CD4-positive, alpha-beta T cell treated with Interleukin-2 at 100 ng/mL for 4 hours (primary cell): ENCODE data around the gene APEH.
"Not testable (repeated sequence)": the region's sequence is repeated elsewhere in the genome, so short reads cannot be mapped to it uniquely, and the experiment has no call there.

Experiments used
- DNase-seq: peaks from one replicate; pipeline ENCODE4 v3.0.0-alpha.2; 2020; ENCODE audit warnings: low spot score

APEH gene

DNA sequence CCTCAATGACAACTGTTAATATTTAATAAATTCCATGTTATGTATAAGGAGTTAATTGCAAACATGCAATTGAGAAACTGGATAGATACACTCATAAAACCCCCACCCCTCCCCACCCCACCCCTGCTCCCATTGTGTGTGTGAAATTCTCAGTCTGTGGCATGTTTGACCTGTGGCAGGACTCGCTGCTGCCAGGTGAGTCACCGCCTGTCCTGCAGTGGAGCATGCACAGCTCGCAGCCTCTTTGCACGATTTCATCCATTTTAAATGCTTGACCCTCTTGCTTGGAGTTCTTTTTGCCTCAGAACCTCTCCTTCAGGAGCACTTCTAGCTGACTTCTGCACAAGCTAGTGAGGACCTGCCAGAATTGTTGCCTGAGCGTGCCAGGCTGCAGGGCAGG lies 5.3 kb upstream of the APEH start:
- no peak for DNase-seq

DNA sequence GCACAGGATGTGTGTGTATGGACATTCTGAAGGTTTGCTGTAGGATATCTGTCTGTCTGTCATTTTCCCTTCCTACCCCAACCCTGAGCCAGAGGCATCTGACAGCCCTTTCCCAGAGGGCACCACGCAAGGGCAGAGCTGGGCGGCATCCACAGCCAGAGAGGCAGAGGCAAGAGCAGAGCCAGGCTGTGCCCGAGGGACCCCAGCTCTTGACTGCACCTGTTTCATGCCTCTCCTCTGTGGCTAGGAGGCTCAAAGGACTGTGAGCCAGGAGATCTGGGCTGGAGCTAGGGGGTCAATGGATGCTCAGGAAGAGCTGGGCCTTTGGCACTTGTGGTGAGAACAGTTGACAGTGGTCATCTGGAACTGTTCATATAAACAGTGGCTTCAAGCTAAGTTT lies 4.8 kb upstream of the APEH start:
- no peak for DNase-seq

DNA sequence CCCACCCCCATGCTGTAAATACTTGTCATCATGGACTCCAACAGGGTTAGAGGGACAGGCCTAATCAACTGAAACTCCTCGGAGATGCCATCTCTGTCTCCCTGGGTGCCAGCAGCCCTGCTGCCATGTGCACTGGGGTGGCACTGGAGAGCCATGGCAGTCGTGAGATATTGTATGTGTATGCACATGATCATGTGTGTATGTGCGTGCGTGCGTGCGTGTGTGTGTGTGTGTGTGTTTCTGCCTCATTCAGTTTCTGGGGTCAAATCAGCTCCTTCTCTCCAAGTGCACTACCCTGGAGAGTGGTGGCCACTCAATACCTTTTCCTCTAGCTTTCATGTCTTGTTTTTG lies 3.2 kb upstream of the APEH start:
- DNase-seq, result no peak

DNA sequence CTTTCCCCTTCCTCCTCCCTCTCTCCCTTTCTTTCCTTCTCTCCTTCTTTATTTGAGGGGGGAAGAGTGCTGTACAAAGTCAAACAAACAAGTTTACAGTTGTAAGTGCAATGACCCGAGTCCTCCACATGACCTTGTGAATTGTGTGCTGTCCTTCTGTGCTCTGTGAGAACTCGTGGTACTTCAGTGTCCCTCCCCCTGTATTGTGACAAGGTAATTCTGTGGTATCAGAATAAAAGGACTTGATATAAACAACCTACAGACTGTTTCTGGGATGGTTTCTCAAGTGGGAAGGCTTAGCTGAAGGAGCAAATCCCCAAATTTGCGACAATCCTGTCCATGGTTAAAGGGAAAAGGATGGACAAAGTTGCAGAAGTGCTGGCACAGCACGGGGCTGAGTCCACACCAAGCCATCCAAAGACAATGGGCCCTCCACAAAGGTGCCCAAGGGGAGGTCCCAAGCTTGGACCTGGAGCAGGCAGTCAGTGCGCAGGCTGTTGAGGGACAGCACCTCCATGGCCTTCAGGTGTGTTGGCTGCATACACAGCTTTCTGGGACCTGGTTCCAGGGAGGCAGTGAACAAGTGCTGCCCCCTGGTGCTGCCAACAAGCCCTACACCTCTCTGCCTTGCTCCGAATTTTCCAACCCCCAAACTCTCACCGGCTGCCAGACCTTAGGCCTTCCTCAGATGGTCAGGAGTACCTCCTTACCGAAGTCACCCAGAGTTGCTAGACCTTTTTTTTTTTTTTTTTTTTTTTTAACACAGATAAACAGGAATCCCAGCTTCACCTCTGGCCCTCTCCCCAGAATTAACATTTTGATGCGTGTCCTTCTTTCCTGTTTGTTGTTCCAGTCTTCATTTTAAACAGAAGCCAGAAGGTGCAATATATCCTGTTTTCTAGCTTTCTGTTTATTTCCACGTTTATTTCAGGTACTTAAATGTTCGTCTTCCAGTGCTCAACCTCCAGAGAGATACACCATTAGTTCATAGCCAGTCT lies 2.6 kb upstream of the APEH start:
- peak; percentile 76 for DNase-seq

DNA sequence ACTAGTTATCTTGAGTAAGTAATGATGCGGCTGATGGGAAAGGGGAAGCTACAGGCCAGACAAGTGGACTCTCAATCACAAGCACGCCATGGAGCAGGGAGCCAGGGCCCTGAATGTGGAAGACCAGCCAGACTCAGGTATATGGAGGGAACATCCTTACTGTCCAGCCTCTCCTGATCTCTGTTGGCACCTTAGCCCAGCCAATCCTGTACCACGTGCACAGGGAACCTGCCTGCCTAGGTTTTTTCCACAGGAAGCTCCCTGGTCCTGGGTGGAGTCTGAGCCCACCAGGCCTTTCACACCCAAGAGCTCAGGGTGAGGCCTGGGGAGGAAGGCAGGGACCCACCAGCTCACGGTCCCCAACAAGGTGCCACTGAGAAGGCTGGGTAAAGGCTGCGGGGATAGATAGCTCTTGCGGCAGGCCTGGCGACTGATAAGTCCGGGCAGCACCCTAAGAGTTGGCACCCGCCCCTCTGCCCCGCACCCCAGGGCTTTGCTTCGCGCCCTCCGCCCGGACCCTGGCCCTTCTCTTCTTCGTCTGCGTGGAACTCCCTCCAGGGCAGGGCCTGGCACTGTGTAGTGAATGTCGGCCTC lies 933 bp upstream of the APEH start:
- DNase-seq, result no peak

DNA sequence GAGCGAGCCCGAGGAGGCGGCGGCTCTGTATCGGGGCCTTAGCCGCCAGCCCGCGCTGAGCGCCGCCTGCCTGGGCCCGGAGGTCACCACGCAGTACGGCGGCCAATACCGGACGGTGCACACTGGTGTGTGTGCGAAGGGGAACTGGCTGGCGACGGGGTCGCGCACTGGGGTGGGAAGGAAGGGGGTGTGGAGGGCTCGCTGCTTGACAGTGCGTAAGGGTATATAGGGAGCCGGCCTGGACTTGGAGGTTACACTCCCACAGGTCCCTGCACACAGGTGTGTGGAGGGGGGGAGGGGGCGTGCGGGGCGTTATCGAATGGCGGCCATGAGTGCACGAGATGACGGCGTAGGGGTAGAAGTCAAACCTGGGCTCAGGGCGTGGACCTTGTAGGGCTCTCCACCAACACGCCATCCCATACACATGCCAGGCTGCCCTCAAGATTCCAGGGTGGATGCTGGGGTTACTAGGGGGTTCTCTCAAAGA lies 389 bp downstream of the APEH start:
- no peak for DNase-seq

DNA sequence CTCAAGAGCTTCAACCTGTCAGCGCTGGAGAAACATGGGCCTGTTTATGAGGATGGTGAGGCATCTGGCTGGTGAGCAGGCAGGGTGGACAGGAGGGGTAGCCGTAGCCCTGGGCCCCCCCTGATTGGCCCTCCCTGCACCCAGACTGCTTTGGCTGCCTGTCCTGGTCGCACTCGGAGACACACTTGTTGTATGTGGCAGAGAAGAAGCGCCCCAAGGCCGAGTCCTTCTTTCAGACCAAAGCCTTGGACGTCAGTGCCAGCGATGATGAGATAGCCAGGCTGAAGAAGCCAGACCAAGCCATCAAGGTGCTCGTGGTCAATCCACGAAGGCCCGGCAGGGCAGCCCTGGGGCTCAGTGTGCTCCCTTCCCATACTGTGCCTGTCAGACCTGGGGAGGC lies 1.8 kb downstream of the APEH start:
- no peak for DNase-seq

DNA sequence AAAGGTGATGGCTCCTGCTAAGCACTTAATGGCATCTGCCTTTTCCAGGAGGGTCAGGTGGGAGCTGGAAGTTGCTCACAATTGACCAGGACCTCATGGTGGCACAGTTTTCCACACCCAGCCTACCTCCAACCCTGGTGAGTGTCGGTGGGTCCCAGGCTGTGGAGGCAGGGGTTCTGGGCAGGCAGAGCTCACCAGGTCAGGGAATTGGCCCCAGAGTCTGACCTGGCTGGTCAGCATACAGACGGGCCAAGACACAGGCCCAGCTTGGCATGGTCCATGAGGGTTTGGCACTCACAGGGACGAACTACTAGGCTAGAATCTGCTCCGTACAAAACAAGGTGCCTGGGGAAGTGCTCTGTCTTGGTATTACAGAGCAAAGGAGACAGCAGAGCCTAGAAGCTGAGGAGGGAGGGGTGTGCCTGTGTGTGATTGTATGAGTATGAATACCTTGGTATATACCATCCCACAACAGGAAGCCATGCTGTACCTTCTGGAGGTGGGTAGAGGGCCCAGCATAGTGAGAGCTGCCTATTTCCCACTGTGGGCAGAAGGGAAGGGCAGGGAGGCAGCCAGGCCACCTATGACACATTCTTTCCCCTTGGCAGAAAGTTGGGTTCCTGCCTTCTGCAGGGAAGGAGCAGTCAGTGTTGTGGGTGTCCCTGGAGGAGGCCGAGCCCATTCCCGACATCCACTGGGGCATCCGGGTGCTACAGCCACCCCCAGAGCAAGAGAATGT lies 6.5 kb downstream of the APEH start:
- DNase-seq, result no peak

DNA sequence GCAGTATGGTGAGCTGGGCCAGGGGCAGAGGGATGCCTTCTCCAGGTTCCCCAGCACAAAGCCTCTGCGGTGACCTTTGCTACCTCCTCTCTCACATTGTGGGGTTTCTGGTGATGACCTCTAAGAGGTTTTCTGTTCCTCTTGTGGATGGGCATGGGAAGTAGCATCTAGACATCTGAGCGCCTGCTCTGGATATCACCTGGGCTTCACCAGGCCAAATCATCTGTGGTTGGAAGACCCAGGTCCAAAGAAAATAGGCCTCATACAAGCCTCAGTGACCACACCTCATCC lies 7.0 kb downstream of the APEH start:
- DNase-seq, result no peak

DNA sequence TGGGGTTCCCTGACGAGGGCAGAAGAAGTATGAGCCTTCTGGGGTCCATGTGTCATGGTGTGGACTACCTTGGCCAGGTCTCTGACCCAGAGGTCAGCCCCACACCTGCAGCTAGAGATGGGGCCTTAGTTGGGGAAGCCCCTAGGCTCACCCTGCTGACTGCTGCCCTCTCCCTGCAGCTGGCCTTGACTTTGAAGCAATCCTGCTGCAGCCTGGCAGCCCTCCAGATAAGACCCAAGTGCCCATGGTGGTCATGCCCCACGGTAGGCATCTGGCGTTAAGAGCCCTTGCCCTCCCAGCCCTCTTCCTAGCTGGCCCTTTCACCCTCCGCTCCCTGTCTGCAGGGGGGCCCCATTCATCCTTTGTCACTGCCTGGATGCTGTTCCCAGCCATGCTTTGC lies 7.4 kb downstream of the APEH start:
- no peak for DNase-seq

DNA sequence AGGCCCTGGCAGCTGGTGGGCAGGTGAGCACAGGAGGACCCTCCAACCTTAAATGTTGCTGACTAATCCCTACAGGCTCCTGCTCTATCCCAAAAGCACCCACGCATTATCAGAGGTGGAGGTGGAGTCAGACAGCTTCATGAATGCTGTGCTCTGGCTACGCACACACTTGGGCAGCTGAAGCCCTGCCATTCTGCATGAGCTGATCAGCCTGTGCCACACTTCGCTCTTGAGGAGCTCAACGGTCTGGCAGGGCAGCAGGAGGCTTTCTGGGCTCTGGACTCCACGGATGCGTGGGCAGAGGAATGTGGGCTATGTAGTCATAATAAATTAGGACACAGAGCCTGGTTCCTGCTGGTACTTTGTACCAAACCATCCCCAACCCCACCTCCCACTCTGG lies 9.0 kb downstream of the APEH start:
- DNase-seq, result no peak

DNA sequence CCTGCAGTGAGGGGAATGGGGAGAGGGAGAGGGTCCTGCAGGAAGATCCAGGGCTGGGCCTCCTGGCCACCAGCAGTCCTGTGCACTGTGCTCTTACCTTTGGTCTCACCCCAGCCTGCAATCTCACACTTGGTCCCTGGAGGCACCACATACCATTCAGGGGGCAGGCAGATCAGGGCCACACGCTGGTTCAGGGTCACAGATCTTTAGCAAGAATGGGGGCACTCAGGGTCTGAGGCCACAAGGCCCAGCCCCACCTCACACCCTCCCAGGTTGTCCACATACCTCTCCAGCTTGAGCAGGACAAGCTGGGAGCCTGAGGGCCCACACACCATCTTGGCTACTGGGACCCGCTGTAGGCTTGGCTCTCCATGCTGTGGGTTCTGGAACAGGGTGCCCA lies 10.3 kb downstream of the APEH start:
- not testable (repeated sequence) for DNase-seq

DNA sequence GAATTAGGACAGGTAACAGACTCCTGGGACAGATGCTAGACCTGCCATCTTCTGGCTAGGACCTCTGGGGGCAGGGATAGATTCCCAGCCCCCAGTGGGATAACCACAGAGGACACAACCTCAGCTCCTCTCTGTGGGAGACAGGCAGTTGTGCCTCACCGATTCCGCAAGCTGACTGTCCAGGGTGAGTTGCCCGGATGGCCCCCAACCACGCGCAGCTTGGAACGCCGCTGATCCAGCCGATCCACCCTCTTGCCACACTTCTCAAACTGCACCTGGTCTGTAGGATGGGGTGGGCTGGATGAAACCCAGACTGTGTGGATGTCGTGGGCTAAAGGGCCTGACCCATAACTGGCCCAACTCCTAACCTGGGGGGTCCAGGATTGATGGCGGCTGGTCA lies 11.0 kb downstream of the APEH start:
- not testable (repeated sequence) for DNase-seq

DNA sequence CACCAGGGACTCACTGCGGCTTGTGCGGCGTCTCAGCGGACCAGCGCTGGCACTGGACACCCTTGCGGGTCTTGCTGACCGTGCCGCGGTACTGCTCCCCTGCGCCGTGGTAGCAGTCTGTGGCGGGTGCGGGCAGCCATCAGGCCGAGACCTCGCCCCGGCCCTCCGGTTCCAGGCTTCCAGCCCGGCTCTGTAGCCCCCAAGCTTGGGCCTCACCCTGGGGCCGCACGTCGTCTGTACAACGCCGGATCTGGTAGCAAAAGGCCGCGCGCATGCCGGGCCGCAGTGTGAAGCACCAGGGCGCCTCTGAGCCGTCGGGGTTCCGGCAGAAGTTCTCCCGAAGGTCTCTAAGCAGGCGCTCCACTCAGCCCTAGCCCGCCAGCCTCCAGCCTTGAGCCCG lies 11.7 kb downstream of the APEH start:
- DNase-seq, result not testable (repeated sequence)

DNA sequence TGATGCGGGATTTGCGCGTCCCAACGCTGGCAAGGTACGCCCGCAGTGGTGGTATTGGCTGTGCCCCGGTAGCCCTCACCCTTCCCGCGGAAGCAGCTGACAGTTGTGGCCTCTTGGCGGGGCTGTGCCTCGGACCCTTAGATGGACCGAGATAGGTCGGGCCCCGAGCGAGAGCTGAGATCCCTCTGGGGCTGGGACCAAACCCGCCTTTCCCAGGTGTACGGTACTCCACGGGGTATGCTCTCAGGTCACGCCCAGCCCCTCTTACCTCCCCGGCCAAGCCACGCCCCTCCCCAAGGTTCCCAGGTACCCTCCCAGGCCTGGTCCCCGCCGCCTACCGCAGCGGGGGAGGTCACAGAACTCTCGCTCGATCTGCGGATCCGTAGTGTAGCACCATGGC lies 12.2 kb downstream of the APEH start:
- DNase-seq, result peak; percentile 12

DNA sequence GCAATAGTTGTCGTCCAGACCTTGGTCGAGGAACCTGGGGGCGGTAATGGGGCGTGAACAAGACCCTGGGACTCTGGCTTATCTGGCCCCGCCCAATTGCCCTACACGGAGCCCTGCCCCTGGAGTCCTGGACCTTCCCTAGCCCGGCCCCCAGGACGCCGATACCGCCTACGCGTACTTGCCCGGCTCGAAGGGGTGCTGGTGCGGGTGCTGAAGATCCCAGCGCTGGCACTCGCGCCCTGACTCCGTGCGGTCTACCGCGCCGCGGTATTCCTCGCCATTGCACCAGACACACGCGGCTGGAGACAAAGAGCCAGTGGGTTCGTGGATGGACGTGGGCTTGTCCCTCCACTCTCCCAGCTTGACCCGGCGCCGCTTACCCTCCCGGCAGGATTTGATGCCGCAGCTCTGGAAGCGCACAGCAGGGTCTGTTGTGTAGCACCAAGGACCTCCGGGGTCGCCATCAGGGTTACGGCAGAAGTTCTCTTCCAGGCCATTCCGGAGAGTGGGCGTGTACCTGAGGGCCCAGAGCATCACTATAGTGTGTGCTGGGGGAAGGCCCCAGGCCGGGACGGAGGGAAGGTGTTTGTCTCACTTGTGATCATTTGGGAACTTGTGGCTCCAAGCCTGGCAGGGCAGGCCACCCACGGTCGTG lies 12.7 kb downstream of the APEH start:
- DNase-seq, result peak; percentile 20

DNA sequence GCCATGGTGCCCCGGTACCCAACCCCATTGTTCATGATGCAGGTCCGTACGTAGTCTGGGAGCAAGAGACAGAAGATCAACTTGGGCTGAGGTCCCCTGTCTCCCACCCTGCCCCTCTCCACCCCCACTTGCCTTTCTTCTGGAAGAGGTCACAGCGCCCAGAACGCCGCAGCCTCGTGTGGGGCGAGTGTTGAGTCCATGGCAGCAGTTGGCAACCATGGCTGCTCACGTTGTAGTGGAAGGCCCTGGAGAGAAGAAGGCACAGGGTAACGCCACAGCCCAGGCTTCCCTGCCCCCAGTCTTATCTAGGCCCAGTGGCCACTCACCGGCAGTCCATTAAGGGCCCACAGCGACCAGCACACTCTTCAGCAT lies 13.3 kb downstream of the APEH start:
- DNase-seq, result not testable (repeated sequence)

DNA sequence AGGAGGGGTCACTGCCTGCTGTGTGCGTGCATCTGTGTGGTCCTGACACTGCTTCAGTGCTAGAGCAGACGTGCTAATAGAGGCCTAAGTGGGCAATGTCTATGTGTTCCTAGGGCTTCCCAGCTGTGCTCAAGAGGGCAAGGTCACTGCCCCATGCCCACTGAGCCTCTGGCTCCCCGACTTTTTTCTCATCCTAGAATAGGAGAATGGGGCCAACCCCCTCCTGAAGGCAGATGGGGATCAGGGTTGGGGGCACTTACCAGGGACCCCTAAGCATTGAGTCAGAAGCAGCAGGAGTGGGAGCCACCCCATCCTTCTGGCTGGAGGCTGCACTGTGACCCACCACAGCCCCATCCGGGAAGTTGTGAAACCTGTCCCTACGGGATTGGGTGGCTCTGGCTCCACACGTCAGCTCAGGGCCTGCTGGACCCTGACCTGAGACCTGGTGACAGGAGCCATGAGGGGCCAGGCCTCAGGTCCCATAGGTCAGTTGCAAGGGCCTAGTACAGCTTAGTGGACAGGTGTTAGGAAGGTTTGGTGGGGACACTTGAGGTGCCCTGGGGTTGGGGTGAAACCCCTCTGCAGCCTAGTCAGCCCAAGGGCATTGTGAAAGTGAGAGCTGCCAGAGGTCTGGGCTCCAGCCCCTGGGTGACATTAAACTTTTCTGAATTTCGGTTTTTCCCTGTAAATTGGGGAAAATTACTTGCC lies 14.3 kb downstream of the APEH start:
- DNase-seq, result not testable (repeated sequence)

DNA sequence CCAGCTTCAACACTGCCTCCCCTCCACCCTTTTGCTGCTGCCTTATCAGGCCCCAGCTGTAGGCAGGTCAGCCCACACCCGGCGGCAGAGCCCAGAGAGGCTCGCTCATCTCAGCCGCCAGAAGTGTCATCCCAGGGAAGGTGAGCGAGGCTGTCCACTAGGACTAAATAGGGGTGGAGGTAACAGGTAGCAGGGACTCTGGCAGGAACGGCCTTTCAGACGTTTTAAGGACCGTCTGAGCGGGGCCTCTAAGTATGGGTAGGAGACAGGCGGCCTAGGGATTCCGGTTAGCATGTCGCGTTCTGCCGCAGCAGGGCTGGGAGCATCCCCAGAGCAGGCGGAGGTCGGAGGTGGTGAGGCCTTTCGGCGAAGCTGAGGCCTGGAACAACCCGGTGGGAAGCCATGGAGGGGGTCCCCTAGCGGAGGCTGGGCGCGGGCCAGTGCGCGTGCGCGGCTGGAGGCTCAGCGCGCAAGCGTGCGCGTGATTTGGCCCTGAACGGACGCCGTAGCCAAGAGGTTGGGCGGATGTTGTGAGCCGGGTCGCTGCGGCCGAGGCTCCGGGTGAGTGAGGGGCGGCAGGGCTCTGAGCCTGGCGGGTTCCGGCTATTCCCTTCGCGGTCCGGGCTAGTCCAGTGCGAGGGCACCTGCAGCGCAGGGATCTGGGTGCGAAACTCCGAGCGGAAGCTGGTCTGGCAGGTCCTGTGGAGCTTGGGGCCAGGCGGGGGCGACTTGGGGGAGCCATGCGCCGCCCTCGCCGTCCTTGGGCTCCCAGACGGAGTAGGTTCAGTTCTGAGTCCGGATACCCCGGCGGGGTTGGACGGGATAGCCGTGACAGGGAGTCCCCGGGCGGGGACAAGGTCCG lies 15.1 kb downstream of the APEH start, which contains the start of the genes MST1 and RNF123:
Gene MST1, minus strand, starts transcription at position 429 of the 862 bp plus-strand sequence. CDS start 783 bp downstream, outside the sequence.
Gene RNF123, plus strand, starts transcription at position 512 of the 862 bp plus-strand sequence. CDS start 1,609 bp downstream, outside the sequence.
- peak; percentile 93 for DNase-seq

DNA sequence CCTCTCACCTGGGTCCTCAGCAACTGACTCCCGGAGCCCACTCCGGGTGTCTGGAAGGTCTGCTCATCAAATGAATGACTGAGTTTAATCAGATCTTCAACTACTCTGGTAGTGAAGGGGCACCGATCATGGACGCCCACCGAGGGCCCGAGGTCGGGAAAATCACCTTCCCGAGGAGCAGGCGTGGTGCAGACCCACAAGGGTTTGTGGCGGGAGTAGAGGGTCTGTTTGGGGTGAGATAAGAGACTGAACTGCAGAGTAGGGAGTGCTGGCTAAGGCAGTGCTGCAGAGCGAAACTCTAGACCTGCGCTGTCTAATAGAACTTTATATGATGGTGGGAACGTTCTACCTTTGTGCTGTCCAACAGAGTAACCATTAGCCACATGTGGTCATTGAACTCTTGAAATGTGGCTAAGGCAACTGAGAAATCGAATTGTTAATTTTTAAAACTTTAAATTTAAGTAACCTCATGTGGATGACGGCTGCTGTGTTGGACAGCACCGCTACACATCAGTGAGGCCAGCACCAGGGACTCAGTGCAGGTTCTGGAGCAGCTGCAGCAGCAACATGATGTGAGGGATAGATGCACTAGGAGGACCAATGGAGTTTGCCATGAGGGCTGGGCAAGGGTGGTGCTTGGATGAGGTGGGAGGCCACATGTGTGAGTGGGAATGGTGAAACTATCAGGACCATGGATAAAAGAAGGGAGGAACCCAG lies 15.9 kb downstream of the APEH start:
- DNase-seq, result not testable (repeated sequence)
